Right renal pelvis (tissue), 4 donors: ENCODE data around the gene ABI3BP. TPM values are rescaled to one million over a fixed set of nuclear protein-coding genes. Genes with fewer than 3 reads are reported as not detected.

ENCODE experiments used
- DNase-seq, 4 donors: peaks; one replicate each; pipeline ENCODE4 v3.0.0-alpha.2; 2013; ENCODE audit warnings: low read depth in 4 of 4, low spot score in 3 of 4, missing footprints in 1 of 4
- polyA plus RNA-seq, 4 donors: library from polyadenylated mRNA; unstranded; fragments of 120-200 nt; gene quantifications; one replicate each; pipeline ENCODE4 v1.2.1, GENCODE V29; 2013; ENCODE audit not compliant: insufficient read length in 4 of 4

ABI3BP gene
- polyA plus RNA-seq, 4 donors = 18.4 to 38.1 (median 28.2) TPM

DNA sequence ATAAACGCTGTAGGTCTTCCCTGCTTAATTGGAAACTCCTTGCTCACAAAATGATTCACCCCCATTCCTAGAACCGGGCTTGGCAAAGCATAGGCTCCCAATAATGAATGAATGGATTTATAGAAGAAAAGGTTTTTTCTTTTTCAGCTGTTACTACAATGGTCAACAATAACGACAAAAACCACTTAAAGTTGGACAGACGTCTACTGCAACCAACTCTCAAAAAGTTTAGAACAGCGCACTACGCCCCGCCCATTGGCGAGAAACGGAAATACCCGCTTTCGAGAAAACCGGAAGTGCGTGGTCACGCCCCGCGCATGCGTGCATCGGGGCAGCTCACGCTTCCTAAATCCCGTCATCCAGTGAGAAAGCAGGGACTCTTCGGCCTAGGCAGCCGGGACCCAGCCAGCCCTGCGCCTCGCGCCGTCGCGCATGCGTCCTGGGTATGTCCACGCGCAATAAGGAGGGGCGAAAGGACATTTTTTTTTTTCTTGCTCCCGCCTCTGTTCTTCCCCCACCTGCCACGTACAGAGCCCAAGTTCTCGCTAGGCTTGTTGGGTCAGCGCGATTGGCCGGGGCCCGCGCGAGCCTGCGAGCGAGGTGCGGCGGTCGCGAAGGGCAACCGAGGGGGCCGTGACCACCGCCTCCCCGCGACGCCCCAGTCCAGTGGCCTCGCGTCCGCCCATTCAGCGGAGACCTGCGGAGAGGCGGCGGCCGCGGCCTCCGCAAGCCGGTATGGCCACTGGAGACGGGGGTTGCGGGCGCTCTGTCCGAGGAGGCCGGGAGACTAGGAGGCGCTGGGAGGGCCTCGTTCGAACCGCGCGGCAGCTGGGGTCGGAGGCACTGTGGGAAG, 284.0 kb downstream of the ABI3BP start, which contains the start of gene TFG:
Gene TFG (plus strand): TSS at position 506 of the 853 bp plus-strand sequence. CDS start 4,192 bp downstream, outside the sequence.
- peak; percentile 96 to 100 (median 98) for DNase-seq

DNA sequence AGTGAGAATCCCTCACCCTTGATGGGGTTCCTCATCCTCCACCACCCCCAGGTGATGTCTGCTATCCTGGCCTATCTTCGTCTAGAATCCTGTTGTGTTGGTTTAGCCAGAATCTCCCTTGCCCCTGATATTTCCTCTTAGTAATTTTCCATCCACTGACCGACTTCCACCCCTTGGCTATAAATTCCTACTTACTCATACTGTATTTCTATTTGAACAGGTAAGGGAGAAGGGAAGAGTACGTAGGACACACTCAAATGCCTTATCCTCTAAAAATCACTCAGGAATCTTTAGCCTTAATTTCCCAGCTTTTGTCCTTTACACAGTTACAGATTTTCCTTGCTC, 284.6 kb downstream of the ABI3BP start:
- DNase-seq = no peak

DNA sequence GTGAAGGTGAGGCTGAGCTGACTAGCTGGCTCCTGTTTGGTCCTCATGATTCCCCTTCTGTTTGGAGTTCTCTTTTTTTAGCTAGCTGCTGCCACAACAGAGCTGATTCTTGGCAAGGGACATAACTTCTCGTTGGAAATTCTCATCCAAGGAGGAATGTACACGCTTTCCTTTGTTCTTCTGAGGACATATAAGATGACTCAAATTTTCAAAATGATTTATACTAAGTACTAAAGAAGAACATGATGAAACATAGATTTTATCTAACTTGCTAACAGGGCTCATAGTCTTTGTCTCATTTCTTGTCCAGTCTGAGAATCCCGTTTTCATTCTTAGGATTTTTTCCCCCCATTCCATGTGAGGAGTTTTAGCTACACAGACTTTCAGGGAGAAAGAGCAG, 286.9 kb downstream of the ABI3BP start:
- no peak for DNase-seq

DNA sequence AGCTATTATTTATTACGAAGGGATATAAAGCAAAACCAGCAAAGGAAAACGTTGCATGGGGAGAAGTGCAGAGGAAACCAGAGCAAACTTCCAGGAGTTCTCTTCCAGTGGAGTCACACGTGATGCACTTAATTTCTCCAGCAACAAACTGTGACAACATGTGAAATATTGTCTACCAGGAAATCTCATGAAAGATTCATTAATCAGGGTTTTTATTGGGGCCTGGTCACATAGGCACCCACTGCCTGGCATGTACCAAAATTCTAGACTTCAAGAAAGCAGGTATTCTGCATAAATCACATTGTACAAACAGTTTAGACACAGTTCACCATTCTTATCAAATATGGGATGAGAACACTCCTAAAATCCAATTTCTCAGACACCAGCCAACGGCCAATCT, 289.4 kb downstream of the ABI3BP start:
- no peak for DNase-seq

DNA sequence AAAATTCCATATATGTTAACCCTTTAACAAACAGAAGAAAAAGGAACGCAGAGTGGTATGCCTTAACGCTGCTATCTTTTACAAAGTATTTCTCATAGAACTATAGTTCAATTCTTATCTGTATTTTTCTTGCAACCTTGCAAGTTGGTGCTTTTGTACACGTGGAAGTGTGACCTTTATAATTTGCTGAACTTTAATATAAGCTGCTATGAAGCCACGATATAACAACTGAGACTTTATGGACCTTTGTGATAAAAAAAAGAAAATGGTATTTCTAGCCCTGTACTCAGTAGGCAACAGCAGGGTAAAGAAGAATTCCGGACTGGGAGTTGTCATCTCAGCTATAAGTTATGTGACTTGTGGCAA, 290.3 kb downstream of the ABI3BP start:
- DNase-seq = no peak

DNA sequence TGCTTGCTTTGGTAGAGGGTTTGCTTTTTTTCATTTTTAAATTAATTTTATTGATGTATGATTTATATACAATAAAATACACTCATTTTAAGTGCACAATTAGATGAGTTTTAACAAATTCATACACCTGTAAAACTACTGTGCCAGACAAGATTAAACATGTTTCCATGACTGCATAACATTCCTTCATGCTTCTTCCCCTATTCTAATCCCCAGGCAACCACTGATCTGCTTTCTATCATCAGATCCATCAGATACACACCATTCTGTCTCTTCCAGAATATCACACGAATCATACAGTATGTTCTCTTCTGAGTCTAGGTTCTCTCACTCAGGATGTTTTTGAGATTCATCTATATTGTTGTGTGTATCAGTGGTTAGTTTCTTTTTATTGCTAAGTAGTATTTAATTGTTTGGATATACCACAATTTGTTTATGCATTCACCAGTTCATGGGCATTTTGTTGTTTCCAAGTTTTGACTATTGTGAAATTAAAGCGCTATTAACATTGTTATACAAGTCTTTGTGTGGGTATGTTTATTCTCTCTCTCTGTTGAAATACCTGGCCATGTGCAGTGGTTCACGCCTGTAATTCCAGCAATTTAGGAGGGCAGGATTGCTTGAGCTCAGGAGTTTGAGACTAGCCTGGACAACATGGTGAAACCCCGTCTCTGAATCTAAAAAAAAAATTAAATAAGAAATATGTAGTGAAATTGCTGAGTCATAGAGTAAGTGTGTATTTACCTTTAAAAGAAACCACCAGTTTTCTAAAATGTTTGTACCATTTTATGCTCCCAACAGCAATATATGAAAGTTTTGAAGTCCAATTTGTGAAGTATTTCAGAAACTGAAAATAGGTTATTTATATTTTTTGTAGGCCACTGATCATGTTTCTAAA, 290.9 kb downstream of the ABI3BP start:
- DNase-seq = no peak

DNA sequence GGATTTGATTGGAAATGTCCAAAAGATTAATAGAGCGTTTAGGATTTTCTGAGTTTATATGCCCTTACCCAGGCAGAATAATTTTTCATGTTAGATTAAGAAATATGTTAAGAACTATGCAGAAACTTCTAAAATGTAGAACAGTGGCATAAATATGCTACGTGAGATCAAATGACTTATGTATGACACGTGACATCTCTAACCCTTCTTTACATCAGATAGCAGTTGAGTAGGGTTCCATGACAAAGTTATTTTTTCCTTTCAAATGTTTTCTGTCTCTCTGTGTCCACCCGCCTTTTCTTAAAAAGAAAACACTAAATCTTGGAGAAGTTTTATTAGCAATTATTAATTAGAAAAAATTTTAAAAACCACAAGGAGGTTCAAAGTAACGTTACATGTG, 292.5 kb downstream of the ABI3BP start:
- DNase-seq = no peak
